HepG2 (cell line): ENCODE results near the gene TBX10. TPM values are rescaled to one million over a fixed set of nuclear protein-coding genes. Genes with fewer than 3 reads are reported as not detected.

Experiments used
- ATAC-seq: fragments of 200-7000 bp; cut with Tn5 transposase; 3 replicates; pipeline ENCODE4 v1.9.1; 2020; ENCODE audit warnings: mild to moderate bottlenecking, moderate library complexity
- BruUV-seq: library from RNA; stranded (reverse); fragments of 400-500 nt; replicated peaks from 2 replicates; lab custom pipeline; 2021; lab: Mats Ljungman, UMichigan
- CTCF ChIA-PET: fragments of 300-600 bp; formaldehyde crosslinking; extraction: SDS; loops from one replicate; lab custom pipeline; 2021; ENCODE audit warnings: low total read pairs, inconsistent platforms, low intra/inter-chr PET ratio; lab: Yijun Ruan, JAX
- POLR2A ChIA-PET: fragments of 350-600 bp; sonication (Branson Sonifier 250); formaldehyde crosslinking; loops from one replicate; lab custom pipeline; 2020; ENCODE audit warnings: antibody characterized with exemption, inconsistent platforms; lab: Yijun Ruan, JAX
- DNase-seq: peaks from one replicate; pipeline ENCODE4 v3.0.0-alpha.2; 2015; ENCODE audit warnings: low spot score
- FAIRE-seq: peaks from 3 replicates; lab custom pipeline; 2011; peaks lifted over from hg19 to GRCh38; lab: Jason Lieb, UNC
- H2AFZ ChIP-seq: one replicate; pipeline ENCODE4 v1.6.1; 2011; ENCODE audit warnings: low read length, inconsistent platforms
- H3K27ac ChIP-seq: fragments of 300-600 bp; 3 replicates; pipeline ENCODE4 v1.8.0; 2011; ENCODE audit warnings: mixed run types, mild to moderate bottlenecking, mixed read lengths, low read length, inconsistent platforms; ENCODE audit not compliant: insufficient read depth; ENCODE audit errors: extremely low read length
- H3K27me3 ChIP-seq, 2 experiments: fragments of 200-600 bp in 1 of 2; 2 replicates in 1 of 2; 3 replicates in 1 of 2; pipeline versions ENCODE4 v1.6.0 to v1.8.0; 2011; ENCODE audit warnings: low read length in 2 of 2, mild to moderate bottlenecking in 2 of 2, moderate library complexity in 2 of 2, inconsistent platforms in 1 of 2; ENCODE audit not compliant: insufficient read depth in 2 of 2, control insufficient read depth in 1 of 2
- H3K36me3 ChIP-seq, 2 experiments: fragments of 200-600 bp in 1 of 2; replicated peaks in 1 of 2; 2 replicates in 1 of 2; 3 replicates in 1 of 2; pipeline versions ENCODE4 v1.5.1 to v1.8.0; 2011; ENCODE audit warnings: low read length in 2 of 2, inconsistent platforms in 1 of 2; ENCODE audit not compliant: insufficient read depth in 2 of 2, control insufficient read depth in 1 of 2
- H3K4me1 ChIP-seq: 2 replicates; pipeline ENCODE4 v1.5.1; 2012; ENCODE audit warnings: low read length, inconsistent platforms; ENCODE audit not compliant: insufficient read depth
- H3K4me2 ChIP-seq: 2 replicates; pipeline ENCODE4 v1.6.0; 2011; ENCODE audit warnings: low read depth, low read length, inconsistent platforms
- H3K4me3 ChIP-seq, 3 experiments: fragments of 200-600 bp in 1 of 3; sonication (generic), shearing (Covaris generic) in 1 of 3; replicated peaks in 1 of 3; 2 replicates each; pipeline ENCODE4 v1.5.1; 2011 to 2016; ENCODE audit warnings: low read length in 3 of 3, inconsistent platforms in 2 of 3, low read depth in 2 of 3, mild to moderate bottlenecking in 2 of 3, control low read depth in 1 of 3, mixed read lengths in 1 of 3; ENCODE audit not compliant: insufficient read depth in 1 of 3
- H3K79me2 ChIP-seq: one replicate; pipeline ENCODE4 v1.6.1; 2011; ENCODE audit warnings: low read length, inconsistent platforms; ENCODE audit not compliant: insufficient read depth
- H3K9ac ChIP-seq: 2 replicates; pipeline ENCODE4 v1.6.0; 2011; ENCODE audit warnings: mild to moderate bottlenecking, low read depth, low read length, inconsistent platforms; ENCODE audit not compliant: insufficient read depth
- H3K9me3 ChIP-seq: 2 replicates; pipeline ENCODE4 v1.5.1; 2012; ENCODE audit warnings: mild to moderate bottlenecking, low read length
- H4K20me1 ChIP-seq: 2 replicates; pipeline ENCODE4 v1.6.0; 2011; ENCODE audit warnings: inconsistent platforms, mild to moderate bottlenecking, low read length, moderate library complexity; ENCODE audit not compliant: insufficient read depth
- NFYC ChIP-seq: IDR thresholded peaks from 2 replicates; pipeline ENCODE4 v1.6.1; 2016; ENCODE audit warnings: missing genetic modification reagents, missing compliant biosample characterization
- PAXIP1 ChIP-seq: sonication (generic); formaldehyde crosslinking; conservative IDR thresholded peaks from 2 replicates; pipeline ENCODE4 v1.4.0; 2020; ENCODE audit warnings: mild to moderate bottlenecking, missing genetic modification reagents, moderate library complexity
- TFE3 ChIP-seq: IDR thresholded peaks from 2 replicates; pipeline ENCODE4 v1.6.1; 2016
- ZFAT ChIP-seq: sonication (generic); formaldehyde crosslinking; conservative IDR thresholded peaks from 2 replicates; pipeline ENCODE4 v1.8.1; 2023; ENCODE audit warnings: missing genetic modification reagents, inconsistent platforms
- ZNF142 ChIP-seq: sonication (generic); formaldehyde crosslinking; IDR thresholded peaks from 2 replicates; pipeline ENCODE4 v1.4.0; 2020; ENCODE audit warnings: missing genetic modification reagents
- ZNF160 ChIP-seq: sonication (generic); formaldehyde crosslinking; IDR thresholded peaks from 2 replicates; pipeline ENCODE4 v1.8.0; 2022; ENCODE audit warnings: mild to moderate bottlenecking, inconsistent platforms, missing genetic modification reagents
- ZNF430 ChIP-seq: sonication (generic); formaldehyde crosslinking; IDR thresholded peaks from 2 replicates; pipeline ENCODE4 v1.9.0; 2021; ENCODE audit warnings: mild to moderate bottlenecking, missing genetic modification reagents
- ZNF782 ChIP-seq: sonication (generic); formaldehyde crosslinking; IDR thresholded peaks from 2 replicates; pipeline ENCODE4 v1.4.0; 2020; ENCODE audit warnings: missing genetic modification reagents, mild to moderate bottlenecking, borderline replicate concordance
- WGBS: methylation state at CpG from one replicate; pipeline ENCODE4 v1.1.6; 2017; ENCODE audit warnings: low lambda C conversion rate; 5-methylcytosine and 5-hydroxymethylcytosine counted together
- in situ Hi-C: cut with HindIII; loops from 2 replicates; pipeline ENCODE4 v1.10.0; 2017; ENCODE audit warnings: low pct_unique_long_range_greater_than_20kb; ENCODE audit not compliant: extremely low pct_ligation_motif_present
- intact Hi-C: fragments of 100-400 bp; cut with micrococcal nuclease; formaldehyde crosslinking; loops from one replicate; pipeline ENCODE4 v1.10.0; 2022; ENCODE audit not compliant: unreplicated experiment
- polyA plus RNA-seq, 8 experiments: library from polyadenylated mRNA; depleted of rRNA in 3 of 8; stranded (reverse) in 7 of 8; unstranded in 1 of 8; fragments of >200 nt; fragmentation: Illumina TruSeq in 4 of 8; extraction: Trizol in 4 of 8; gene quantifications; 2 replicates each; pipeline versions ENCODE4 v1.2.1 to v1.2.3, GENCODE V29; 2011 to 2016; ENCODE audit warnings: low read depth in 4 of 8, missing spikeins in 1 of 8, mixed read lengths in 1 of 8; ENCODE audit not compliant: insufficient read depth in 1 of 8
- total RNA-seq, 5 experiments: library from RNA; depleted of rRNA; stranded (reverse); fragments of >200 nt; fragmentation: Illumina TruSeq; extraction: Trizol; gene quantifications; 2 replicates each; pipeline ENCODE4 v1.2.3, GENCODE V29; 2016; ENCODE audit warnings: low read depth in 1 of 5

The TBX10 gene
- total and polyA plus RNA-seq, 2 of the 13 experiments (the other 11 are each of a cell fraction or from before 2014, with no cell fraction given), result 0.27 to 1.7 TPM

DNA sequence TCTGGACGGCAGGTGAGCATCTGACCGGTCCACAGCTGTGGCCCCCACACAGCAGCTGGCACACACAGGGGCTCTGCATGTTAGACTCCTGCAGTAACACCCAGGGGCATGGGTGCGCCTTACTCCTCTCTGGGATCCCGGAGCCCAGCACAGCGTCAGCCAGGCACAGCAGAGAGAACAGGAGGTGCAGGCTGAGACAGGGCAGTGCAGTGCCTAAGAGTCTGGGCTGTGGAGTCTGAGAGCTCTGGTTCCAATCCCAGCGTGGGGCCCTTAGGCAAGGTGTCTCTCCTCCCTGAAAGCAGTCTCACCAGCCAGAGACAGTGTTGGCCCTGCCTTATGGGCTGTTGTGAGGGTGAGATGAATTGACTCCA, 12.1 kb downstream of the TBX10 start:
- H3K27me3 ChIP-seq, result no peaks in the 10 kb centered on the region
- H3K4me1 ChIP-seq, result peaks cover 45% of the 10 kb centered on the region
- H3K4me3 ChIP-seq, result no peak overlapping the region
- CTCF ChIA-PET, result no interaction called here
- H2AFZ ChIP-seq, result no peak overlapping the region
- intact Hi-C loops (no loop called here), in situ Hi-C loops (no loop called here)
- H3K79me2 ChIP-seq, result no peaks in the 10 kb centered on the region
- no peaks in the 10 kb centered on the region for H3K36me3 ChIP-seq
- H3K4me2 ChIP-seq, result no peak overlapping the region
- H3K27ac ChIP-seq, result no peak overlapping the region
- no peak for TF ChIP-seq NFYC
- TF ChIP-seq ZNF782 (CRISPR knock-in tag), result no peak
- TF ChIP-seq ZNF142 (CRISPR knock-in tag), result no peak
- no peak for TF ChIP-seq PAXIP1
- no peak for TF ChIP-seq TFE3 (CRISPR knock-in tag)
- TF ChIP-seq ZNF430, result no peak
- TF ChIP-seq ZNF160 (CRISPR knock-in tag), result no peak
- no peak for TF ChIP-seq ZFAT (CRISPR knock-in tag)
- POLR2A ChIA-PET, result interaction anchor here (2.1 kb wide), 1 partner anchor 14 kb away, joined by 9 read pairs; no protein-coding TSS in a partner anchor
- no peaks in the 10 kb centered on the region for H4K20me1 ChIP-seq
- 100% methylated on average over 3 of the region's 6 CpGs for WGBS
- H3K9me3 ChIP-seq, result no peaks in the 10 kb centered on the region
- FAIRE-seq (no peak), ATAC-seq (no peak), DNase-seq (no peak)
- no TSS peak for BruUV-seq
- no peak overlapping the region for H3K9ac ChIP-seq
